GM12878 (cell line): ENCODE measurements around the gene HSD11B1L. TPM values are rescaled to one million over a fixed set of nuclear protein-coding genes. Genes with fewer than 3 reads are reported as not detected.

Experiments used
- BHLHE40 ChIP-seq, 2 experiments: fragments of 450-650 bp in 1 of 2; IDR thresholded peaks; 2 replicates each; pipeline ENCODE4 v1.6.1; 2011 to 2017; ENCODE audit warnings: low read depth in 2 of 2, borderline replicate concordance in 1 of 2, improper control_type of control experiment in 1 of 2, low read length in 1 of 2, mild to moderate bottlenecking in 1 of 2
- CREM ChIP-seq: IDR thresholded peaks from 2 replicates; pipeline ENCODE4 v1.6.1; 2014; ENCODE audit warnings: antibody characterized with exemption, low read depth
- TAF1 ChIP-seq: IDR thresholded peaks from 2 replicates; pipeline ENCODE4 v1.6.1; 2011; ENCODE audit warnings: mild to moderate bottlenecking, low read depth, low read length, borderline replicate concordance
- polyA plus RNA-seq, 11 experiments: library from polyadenylated mRNA; depleted of rRNA in 4 of 11; unstranded in 6 of 11; stranded (reverse) in 5 of 11; fragments of >200 nt; fragmentation: Nextera tagmentation in 4 of 11; fragmentation: Illumina TruSeq in 1 of 11; extraction: Ambion mirVana in 4 of 11; extraction: Trizol in 1 of 11; gene quantifications; 1 replicate in 1 of 11; 2 replicates in 10 of 11; pipeline versions ENCODE4 v1.2.1 to v1.2.3, GENCODE V29; 2011 to 2016; ENCODE audit warnings: inconsistent platforms in 2 of 11, missing spikeins in 2 of 11, low read depth in 1 of 11
- total RNA-seq, 4 experiments: library from RNA; depleted of rRNA in 3 of 4; stranded (reverse); fragments of >200 nt in 3 of 4; fragmentation: Illumina TruSeq in 1 of 4; extraction: Trizol in 1 of 4; gene quantifications; 2 replicates each; pipeline versions ENCODE4 v1.2.1 to v1.2.3, GENCODE V29; 2013 to 2021
- TF ChIP-seq, protein P1 (sequence below): fragments of 450-650 bp; IDR thresholded peaks from 2 replicates; pipeline ENCODE4 v1.6.1; 2017; ENCODE audit warnings: antibody characterized with exemption, mild to moderate bottlenecking, moderate library complexity
- TF ChIP-seq, protein P2 (sequence below): IDR thresholded peaks from 2 replicates; pipeline ENCODE4 v1.6.1; 2012; ENCODE audit warnings: low read depth, low read length, improper control_type of control experiment
- TF ChIP-seq, protein P3 (sequence below): fragments of 450-650 bp; IDR thresholded peaks from 2 replicates; pipeline ENCODE4 v1.6.1; 2018; ENCODE audit warnings: borderline replicate concordance, mild to moderate bottlenecking; ENCODE audit not compliant: partially characterized antibody
- TF ChIP-seq, protein P4 (sequence below): fragments of 150-350 bp; IDR thresholded peaks from 2 replicates; pipeline ENCODE4 v1.6.1; 2016; ENCODE audit warnings: low read depth, low read length
- TF ChIP-seq, protein P5 (sequence below): fragments of 450-650 bp; IDR thresholded peaks from 2 replicates; pipeline ENCODE4 v1.6.1; 2017; ENCODE audit warnings: mild to moderate bottlenecking, moderate library complexity

The HSD11B1L gene
- total and polyA plus RNA-seq, 10 of the 15 experiments (the other 5 are each of a cell fraction or from before 2014, with no cell fraction given): 0.29 to 1.8 (median 1.1) TPM; not detected in 1

DNA sequence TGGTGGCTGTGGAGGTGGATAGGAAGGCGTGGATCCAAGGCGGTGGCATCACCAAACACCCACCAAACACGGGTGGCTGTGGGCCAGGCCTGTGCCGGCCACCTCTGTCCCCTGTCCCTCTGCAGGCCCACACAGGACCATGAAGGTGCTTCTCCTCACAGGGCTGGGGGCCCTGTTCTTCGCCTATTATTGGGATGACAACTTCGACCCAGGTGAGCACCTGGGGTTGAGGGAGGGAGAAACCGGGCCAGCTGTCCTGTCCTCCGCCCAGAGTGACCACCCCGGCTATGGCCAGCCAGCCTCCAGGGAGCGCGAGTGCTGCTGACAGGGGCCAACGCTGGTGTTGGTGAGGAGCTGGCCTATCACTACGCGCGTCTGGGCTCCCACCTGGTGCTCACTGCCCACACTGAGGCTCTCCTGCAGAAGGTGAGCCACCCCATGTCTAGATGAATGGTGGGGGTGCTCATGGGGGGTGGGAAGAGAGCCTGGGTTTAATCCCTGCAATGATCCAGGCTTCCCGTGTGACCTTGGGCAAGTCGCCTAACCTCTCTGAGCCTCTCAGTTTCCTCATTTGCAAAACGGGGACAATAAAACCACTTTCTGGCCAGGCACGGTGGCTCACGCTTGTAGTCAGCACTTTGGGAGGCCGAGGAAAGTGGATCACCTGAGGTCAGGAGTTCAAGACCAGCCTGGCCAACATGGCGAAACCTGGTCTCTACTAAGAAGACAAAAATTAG is 4.0 kb downstream of the HSD11B1L start (continued):
- TF ChIP-seq, protein P1, sequence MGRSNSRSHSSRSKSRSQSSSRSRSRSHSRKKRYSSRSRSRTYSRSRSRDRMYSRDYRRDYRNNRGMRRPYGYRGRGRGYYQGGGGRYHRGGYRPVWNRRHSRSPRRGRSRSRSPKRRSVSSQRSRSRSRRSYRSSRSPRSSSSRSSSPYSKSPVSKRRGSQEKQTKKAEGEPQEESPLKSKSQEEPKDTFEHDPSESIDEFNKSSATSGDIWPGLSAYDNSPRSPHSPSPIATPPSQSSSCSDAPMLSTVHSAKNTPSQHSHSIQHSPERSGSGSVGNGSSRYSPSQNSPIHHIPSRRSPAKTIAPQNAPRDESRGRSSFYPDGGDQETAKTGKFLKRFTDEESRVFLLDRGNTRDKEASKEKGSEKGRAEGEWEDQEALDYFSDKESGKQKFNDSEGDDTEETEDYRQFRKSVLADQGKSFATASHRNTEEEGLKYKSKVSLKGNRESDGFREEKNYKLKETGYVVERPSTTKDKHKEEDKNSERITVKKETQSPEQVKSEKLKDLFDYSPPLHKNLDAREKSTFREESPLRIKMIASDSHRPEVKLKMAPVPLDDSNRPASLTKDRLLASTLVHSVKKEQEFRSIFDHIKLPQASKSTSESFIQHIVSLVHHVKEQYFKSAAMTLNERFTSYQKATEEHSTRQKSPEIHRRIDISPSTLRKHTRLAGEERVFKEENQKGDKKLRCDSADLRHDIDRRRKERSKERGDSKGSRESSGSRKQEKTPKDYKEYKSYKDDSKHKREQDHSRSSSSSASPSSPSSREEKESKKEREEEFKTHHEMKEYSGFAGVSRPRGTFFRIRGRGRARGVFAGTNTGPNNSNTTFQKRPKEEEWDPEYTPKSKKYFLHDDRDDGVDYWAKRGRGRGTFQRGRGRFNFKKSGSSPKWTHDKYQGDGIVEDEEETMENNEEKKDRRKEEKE: no peak
- TF ChIP-seq CREM (no peak), BHLHE40 (IDR thresholded peaks at IDR 0.05; ENCODE audit: borderline replicate concordance in 1 of 2, low read depth in 2 of 2, low read length in 1 of 2) (no peak), TAF1 (no peak)
- TF ChIP-seq, protein P2, sequence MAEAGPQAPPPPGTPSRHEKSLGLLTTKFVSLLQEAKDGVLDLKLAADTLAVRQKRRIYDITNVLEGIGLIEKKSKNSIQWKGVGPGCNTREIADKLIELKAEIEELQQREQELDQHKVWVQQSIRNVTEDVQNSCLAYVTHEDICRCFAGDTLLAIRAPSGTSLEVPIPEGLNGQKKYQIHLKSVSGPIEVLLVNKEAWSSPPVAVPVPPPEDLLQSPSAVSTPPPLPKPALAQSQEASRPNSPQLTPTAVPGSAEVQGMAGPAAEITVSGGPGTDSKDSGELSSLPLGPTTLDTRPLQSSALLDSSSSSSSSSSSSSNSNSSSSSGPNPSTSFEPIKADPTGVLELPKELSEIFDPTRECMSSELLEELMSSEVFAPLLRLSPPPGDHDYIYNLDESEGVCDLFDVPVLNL: no peak
- TF ChIP-seq, protein P3, sequence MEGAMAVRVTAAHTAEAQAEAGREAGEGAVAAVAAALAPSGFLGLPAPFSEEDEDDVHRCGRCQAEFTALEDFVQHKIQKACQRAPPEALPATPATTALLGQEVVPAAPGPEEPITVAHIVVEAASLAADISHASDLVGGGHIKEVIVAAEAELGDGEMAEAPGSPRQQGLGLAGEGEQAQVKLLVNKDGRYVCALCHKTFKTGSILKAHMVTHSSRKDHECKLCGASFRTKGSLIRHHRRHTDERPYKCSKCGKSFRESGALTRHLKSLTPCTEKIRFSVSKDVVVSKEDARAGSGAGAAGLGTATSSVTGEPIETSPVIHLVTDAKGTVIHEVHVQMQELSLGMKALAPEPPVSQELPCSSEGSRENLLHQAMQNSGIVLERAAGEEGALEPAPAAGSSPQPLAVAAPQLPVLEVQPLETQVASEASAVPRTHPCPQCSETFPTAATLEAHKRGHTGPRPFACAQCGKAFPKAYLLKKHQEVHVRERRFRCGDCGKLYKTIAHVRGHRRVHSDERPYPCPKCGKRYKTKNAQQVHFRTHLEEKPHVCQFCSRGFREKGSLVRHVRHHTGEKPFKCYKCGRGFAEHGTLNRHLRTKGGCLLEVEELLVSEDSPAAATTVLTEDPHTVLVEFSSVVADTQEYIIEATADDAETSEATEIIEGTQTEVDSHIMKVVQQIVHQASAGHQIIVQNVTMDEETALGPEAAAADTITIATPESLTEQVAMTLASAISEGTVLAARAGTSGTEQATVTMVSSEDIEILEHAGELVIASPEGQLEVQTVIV: no peak
- TF ChIP-seq, protein P4, sequence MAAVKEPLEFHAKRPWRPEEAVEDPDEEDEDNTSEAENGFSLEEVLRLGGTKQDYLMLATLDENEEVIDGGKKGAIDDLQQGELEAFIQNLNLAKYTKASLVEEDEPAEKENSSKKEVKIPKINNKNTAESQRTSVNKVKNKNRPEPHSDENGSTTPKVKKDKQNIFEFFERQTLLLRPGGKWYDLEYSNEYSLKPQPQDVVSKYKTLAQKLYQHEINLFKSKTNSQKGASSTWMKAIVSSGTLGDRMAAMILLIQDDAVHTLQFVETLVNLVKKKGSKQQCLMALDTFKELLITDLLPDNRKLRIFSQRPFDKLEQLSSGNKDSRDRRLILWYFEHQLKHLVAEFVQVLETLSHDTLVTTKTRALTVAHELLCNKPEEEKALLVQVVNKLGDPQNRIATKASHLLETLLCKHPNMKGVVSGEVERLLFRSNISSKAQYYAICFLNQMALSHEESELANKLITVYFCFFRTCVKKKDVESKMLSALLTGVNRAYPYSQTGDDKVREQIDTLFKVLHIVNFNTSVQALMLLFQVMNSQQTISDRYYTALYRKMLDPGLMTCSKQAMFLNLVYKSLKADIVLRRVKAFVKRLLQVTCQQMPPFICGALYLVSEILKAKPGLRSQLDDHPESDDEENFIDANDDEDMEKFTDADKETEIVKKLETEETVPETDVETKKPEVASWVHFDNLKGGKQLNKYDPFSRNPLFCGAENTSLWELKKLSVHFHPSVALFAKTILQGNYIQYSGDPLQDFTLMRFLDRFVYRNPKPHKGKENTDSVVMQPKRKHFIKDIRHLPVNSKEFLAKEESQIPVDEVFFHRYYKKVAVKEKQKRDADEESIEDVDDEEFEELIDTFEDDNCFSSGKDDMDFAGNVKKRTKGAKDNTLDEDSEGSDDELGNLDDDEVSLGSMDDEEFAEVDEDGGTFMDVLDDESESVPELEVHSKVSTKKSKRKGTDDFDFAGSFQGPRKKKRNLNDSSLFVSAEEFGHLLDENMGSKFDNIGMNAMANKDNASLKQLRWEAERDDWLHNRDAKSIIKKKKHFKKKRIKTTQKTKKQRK: no peak
- TF ChIP-seq, protein P5, sequence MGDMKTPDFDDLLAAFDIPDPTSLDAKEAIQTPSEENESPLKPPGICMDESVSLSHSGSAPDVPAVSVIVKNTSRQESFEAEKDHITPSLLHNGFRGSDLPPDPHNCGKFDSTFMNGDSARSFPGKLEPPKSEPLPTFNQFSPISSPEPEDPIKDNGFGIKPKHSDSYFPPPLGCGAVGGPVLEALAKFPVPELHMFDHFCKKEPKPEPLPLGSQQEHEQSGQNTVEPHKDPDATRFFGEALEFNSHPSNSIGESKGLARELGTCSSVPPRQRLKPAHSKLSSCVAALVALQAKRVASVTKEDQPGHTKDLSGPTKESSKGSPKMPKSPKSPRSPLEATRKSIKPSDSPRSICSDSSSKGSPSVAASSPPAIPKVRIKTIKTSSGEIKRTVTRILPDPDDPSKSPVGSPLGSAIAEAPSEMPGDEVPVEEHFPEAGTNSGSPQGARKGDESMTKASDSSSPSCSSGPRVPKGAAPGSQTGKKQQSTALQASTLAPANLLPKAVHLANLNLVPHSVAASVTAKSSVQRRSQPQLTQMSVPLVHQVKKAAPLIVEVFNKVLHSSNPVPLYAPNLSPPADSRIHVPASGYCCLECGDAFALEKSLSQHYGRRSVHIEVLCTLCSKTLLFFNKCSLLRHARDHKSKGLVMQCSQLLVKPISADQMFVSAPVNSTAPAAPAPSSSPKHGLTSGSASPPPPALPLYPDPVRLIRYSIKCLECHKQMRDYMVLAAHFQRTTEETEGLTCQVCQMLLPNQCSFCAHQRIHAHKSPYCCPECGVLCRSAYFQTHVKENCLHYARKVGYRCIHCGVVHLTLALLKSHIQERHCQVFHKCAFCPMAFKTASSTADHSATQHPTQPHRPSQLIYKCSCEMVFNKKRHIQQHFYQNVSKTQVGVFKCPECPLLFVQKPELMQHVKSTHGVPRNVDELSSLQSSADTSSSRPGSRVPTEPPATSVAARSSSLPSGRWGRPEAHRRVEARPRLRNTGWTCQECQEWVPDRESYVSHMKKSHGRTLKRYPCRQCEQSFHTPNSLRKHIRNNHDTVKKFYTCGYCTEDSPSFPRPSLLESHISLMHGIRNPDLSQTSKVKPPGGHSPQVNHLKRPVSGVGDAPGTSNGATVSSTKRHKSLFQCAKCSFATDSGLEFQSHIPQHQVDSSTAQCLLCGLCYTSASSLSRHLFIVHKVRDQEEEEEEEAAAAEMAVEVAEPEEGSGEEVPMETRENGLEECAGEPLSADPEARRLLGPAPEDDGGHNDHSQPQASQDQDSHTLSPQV: no peak
